GM12878 (cell line): ENCODE measurements around the gene PPP2R5B. TPM values are rescaled to one million over a fixed set of nuclear protein-coding genes. Genes with fewer than 3 reads are reported as not detected.
A peak's percentile ranks its signal among the peaks of the same experiment; 100 is the strongest.

Source experiments
- ATF3 ChIP-seq: IDR thresholded peaks from 2 replicates; pipeline ENCODE4 v1.6.1; 2011; ENCODE audit warnings: low read depth, mild to moderate bottlenecking, low read length, moderate library complexity, borderline replicate concordance; ENCODE audit errors: extremely low read depth
- CHD4 ChIP-seq: fragments of 200-600 bp; sonication (generic); IDR thresholded peaks from 2 replicates; pipeline ENCODE4 v1.6.1; 2016; ENCODE audit warnings: mild to moderate bottlenecking
- ELK1 ChIP-seq: IDR thresholded peaks from 2 replicates; pipeline ENCODE4 v1.6.1; 2012; ENCODE audit warnings: low read depth, low read length, improper control_type of control experiment
- EP300 ChIP-seq, 2 experiments: fragments of 150-350 bp in 1 of 2; IDR thresholded peaks; 2 replicates each; pipeline ENCODE4 v1.6.1; 2011 to 2012; ENCODE audit warnings: low read depth in 2 of 2, low read length in 2 of 2, borderline replicate concordance in 1 of 2, improper control_type of control experiment in 1 of 2, inconsistent platforms in 1 of 2; ENCODE audit not compliant: control insufficient read depth in 1 of 2
- ETV6 ChIP-seq, 2 experiments: fragments of 450-650 bp in 1 of 2; IDR thresholded peaks in 1 of 2; conservative IDR thresholded peaks in 1 of 2; 2 replicates each; pipeline ENCODE4 v1.6.1; 2014; ENCODE audit warnings: antibody characterized with exemption in 1 of 2, borderline replicate concordance in 1 of 2, low read depth in 1 of 2, mild to moderate bottlenecking in 1 of 2, moderate library complexity in 1 of 2
- MEF2B ChIP-seq: fragments of 450-650 bp; IDR thresholded peaks from 2 replicates; pipeline ENCODE4 v1.6.1; 2018; ENCODE audit warnings: mild to moderate bottlenecking, moderate library complexity; ENCODE audit not compliant: partially characterized antibody, poor library complexity, severe bottlenecking
- MLLT1 ChIP-seq: fragments of 450-650 bp; IDR thresholded peaks from 2 replicates; pipeline ENCODE4 v1.6.1; 2016; ENCODE audit warnings: mild to moderate bottlenecking
- NBN ChIP-seq: fragments of 450-650 bp; IDR thresholded peaks from 2 replicates; pipeline ENCODE4 v1.6.1; 2016
- PAX5 ChIP-seq: IDR thresholded peaks from 2 replicates; pipeline ENCODE4 v1.6.1; 2011; ENCODE audit warnings: low read depth, low read length, borderline replicate concordance
- PKNOX1 ChIP-seq: fragments of 450-650 bp; IDR thresholded peaks from 2 replicates; pipeline ENCODE4 v1.6.1; 2016; ENCODE audit warnings: mild to moderate bottlenecking
- RAD51 ChIP-seq: fragments of 450-650 bp; IDR thresholded peaks from 2 replicates; pipeline ENCODE4 v1.6.1; 2016; ENCODE audit warnings: moderate library complexity, mild to moderate bottlenecking, inconsistent platforms
- SIN3A ChIP-seq: IDR thresholded peaks from 2 replicates; pipeline ENCODE4 v1.6.1; 2012; ENCODE audit warnings: low read depth, low read length, improper control_type of control experiment
- SP1 ChIP-seq: IDR thresholded peaks from one replicate; pipeline ENCODE4 v1.6.1; 2011; ENCODE audit warnings: low read depth, low read length
- TAF1 ChIP-seq: IDR thresholded peaks from 2 replicates; pipeline ENCODE4 v1.6.1; 2011; ENCODE audit warnings: mild to moderate bottlenecking, low read depth, low read length, borderline replicate concordance
- USF2 ChIP-seq: IDR thresholded peaks from 2 replicates; pipeline ENCODE4 v1.6.1; 2011; ENCODE audit warnings: low read depth, low read length, improper control_type of control experiment, borderline replicate concordance
- ZBTB33 ChIP-seq: fragments of 450-650 bp; IDR thresholded peaks from 2 replicates; pipeline ENCODE4 v1.6.1; 2017; ENCODE audit warnings: mild to moderate bottlenecking
- polyA plus RNA-seq, 11 experiments: library from polyadenylated mRNA; depleted of rRNA in 4 of 11; unstranded in 6 of 11; stranded (reverse) in 5 of 11; fragments of >200 nt; fragmentation: Nextera tagmentation in 4 of 11; fragmentation: Illumina TruSeq in 1 of 11; extraction: Ambion mirVana in 4 of 11; extraction: Trizol in 1 of 11; gene quantifications; 1 replicate in 1 of 11; 2 replicates in 10 of 11; pipeline versions ENCODE4 v1.2.1 to v1.2.3, GENCODE V29; 2011 to 2016; ENCODE audit warnings: inconsistent platforms in 2 of 11, missing spikeins in 2 of 11, low read depth in 1 of 11
- total RNA-seq, 4 experiments: library from RNA; depleted of rRNA in 3 of 4; stranded (reverse); fragments of >200 nt in 3 of 4; fragmentation: Illumina TruSeq in 1 of 4; extraction: Trizol in 1 of 4; gene quantifications; 2 replicates each; pipeline versions ENCODE4 v1.2.1 to v1.2.3, GENCODE V29; 2013 to 2021
- TF ChIP-seq, protein P1 (sequence below): fragments of 150-350 bp; IDR thresholded peaks from 2 replicates; pipeline ENCODE4 v1.6.1; 2014; ENCODE audit warnings: mild to moderate bottlenecking, low read depth, low read length

Gene PPP2R5B
- total and polyA plus RNA-seq, 10 of the 15 experiments (the other 5 are each of a cell fraction or from before 2014, with no cell fraction given): 0.08 to 6.7 (median 2.0) TPM

- TF ChIP-seq, protein P1, sequence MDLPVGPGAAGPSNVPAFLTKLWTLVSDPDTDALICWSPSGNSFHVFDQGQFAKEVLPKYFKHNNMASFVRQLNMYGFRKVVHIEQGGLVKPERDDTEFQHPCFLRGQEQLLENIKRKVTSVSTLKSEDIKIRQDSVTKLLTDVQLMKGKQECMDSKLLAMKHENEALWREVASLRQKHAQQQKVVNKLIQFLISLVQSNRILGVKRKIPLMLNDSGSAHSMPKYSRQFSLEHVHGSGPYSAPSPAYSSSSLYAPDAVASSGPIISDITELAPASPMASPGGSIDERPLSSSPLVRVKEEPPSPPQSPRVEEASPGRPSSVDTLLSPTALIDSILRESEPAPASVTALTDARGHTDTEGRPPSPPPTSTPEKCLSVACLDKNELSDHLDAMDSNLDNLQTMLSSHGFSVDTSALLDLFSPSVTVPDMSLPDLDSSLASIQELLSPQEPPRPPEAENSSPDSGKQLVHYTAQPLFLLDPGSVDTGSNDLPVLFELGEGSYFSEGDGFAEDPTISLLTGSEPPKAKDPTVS: no peak
- TF ChIP-seq TAF1: 0 out of 2 replicates have a peak, but pooled peaks have one; percentile 17
- TF ChIP-seq CHD4: no peak
- peak; percentile 84 for TF ChIP-seq NBN
- TF ChIP-seq RAD51: peak; percentile 94
- TF ChIP-seq ZBTB33: peak; percentile 81
- TF ChIP-seq ELK1: no peak
- TF ChIP-seq PKNOX1: no peak
- peak; percentile 53; the same call in 1 of the 2 replicates for TF ChIP-seq ATF3
- peak; percentile 80 for TF ChIP-seq MEF2B
- TF ChIP-seq SP1: no peak
- TF ChIP-seq SIN3A: no peak
- TF ChIP-seq EP300 (IDR thresholded peaks at IDR 0.05; ENCODE audit: borderline replicate concordance in 1 of 2, control insufficient read depth in 1 of 2, low read depth in 2 of 2, low read length in 2 of 2): 0 out of 4 replicates have a peak, but pooled peaks of 1 of the 2 experiments have one; percentile 19
- TF ChIP-seq PAX5: 0 out of 2 replicates have a peak, but pooled peaks have one; percentile 27
- TF ChIP-seq MLLT1: peak; percentile 85
- TF ChIP-seq USF2: peak; percentile 82
- TF ChIP-seq ETV6 (conservative IDR thresholded peaks at IDR 0.05 in 1 of 2, IDR thresholded peaks at IDR 0.05 in 1 of 2; ENCODE audit: borderline replicate concordance in 1 of 2, low read depth in 1 of 2): peak in 1 of 2 experiments; percentile 46; a peak in 1 of 4 replicates
Observed at GRCh38 chr11:64900263-64900678, 24.2 kb upstream of the PPP2R5B start (continued).
